Chondrocyte (in vitro differentiated cells): ENCODE measurements around the gene SLC30A5. TPM values are rescaled to one million over a fixed set of nuclear protein-coding genes. Genes with fewer than 3 reads are reported as not detected.

Experiments used
- DNase-seq: peaks from one replicate; pipeline ENCODE4 v3.0.0; 2021; ENCODE audit warnings: mixed read lengths, low spot score
- H3K27ac Mint-ChIP-seq: one replicate; pipeline ENCODE4 v1.8.0; 2021; ENCODE audit warnings: mild to moderate bottlenecking, moderate library complexity, mixed read lengths; ENCODE audit not compliant: unreplicated experiment
- H3K27me3 Mint-ChIP-seq: 2 replicates; pipeline ENCODE4 v1.8.0; 2021; ENCODE audit warnings: low read depth, mixed read lengths
- H3K36me3 Mint-ChIP-seq: 2 replicates; pipeline ENCODE4 v1.8.0; 2021; ENCODE audit warnings: low read depth, mixed read lengths
- H3K4me1 Mint-ChIP-seq: 2 replicates; pipeline ENCODE4 v1.8.0; 2021; ENCODE audit warnings: low read depth, mild to moderate bottlenecking, mixed read lengths
- H3K4me3 Mint-ChIP-seq: one replicate; pipeline ENCODE4 v1.8.0; 2021; ENCODE audit warnings: mild to moderate bottlenecking, moderate library complexity, mixed read lengths; ENCODE audit not compliant: unreplicated experiment
- H3K9me3 Mint-ChIP-seq: 2 replicates; pipeline ENCODE4 v1.8.0; 2021; ENCODE audit warnings: low read depth, mixed read lengths
- CTCF ChIP-seq: fragments of 200-600 bp; sonication (generic); IDR thresholded peaks from 2 replicates; pipeline ENCODE4 v1.5.0; 2021; ENCODE audit warnings: antibody characterized with exemption, mild to moderate bottlenecking, moderate library complexity
- total RNA-seq: library from RNA; stranded (reverse); gene quantifications from 3 replicates; pipeline ENCODE4 v1.2.1, GENCODE V29; 2021

Gene SLC30A5
- total RNA-seq, 1 donor from 2014 or later: 75.1 TPM

GRCh38 chr5:69152731-69153130 lies 58.9 kb downstream of the SLC30A5 start:
- Mint-ChIP-seq H3K27me3 (no peaks in the 10 kb centered on the region), H3K9me3 (no peaks in the 10 kb centered on the region), H3K4me1 (no peaks in the 10 kb centered on the region), H3K4me3 (no peak overlapping the region), H3K27ac (no peak overlapping the region), H3K36me3 (peaks cover 1% of the 10 kb centered on the region)
- DNase-seq: no peak
- no peak for TF ChIP-seq CTCF

GRCh38 chr5:69156456-69156855 lies 62.6 kb downstream of the SLC30A5 start:
- no peaks in the 10 kb centered on the region for H3K36me3 Mint-ChIP-seq
- no peak for DNase-seq
- no peaks in the 10 kb centered on the region for H3K9me3 Mint-ChIP-seq
- H3K27ac Mint-ChIP-seq: no peak overlapping the region
- no peaks in the 10 kb centered on the region for H3K27me3 Mint-ChIP-seq
- TF ChIP-seq CTCF: no peak
- H3K4me3 Mint-ChIP-seq: no peak overlapping the region
- H3K4me1 Mint-ChIP-seq: no peaks in the 10 kb centered on the region

GRCh38 chr5:69158039-69158438 lies 64.2 kb downstream of the SLC30A5 start:
- no peaks in the 10 kb centered on the region for H3K4me1 Mint-ChIP-seq
- TF ChIP-seq CTCF: no peak
- H3K4me3 Mint-ChIP-seq: no peak overlapping the region
- H3K27me3 Mint-ChIP-seq: no peaks in the 10 kb centered on the region
- DNase-seq: no peak
- no peaks in the 10 kb centered on the region for H3K9me3 Mint-ChIP-seq
- no peak overlapping the region for H3K27ac Mint-ChIP-seq
- no peaks in the 10 kb centered on the region for H3K36me3 Mint-ChIP-seq

GRCh38 chr5:69160651-69161050 lies 66.8 kb downstream of the SLC30A5 start:
- DNase-seq: no peak
- no peaks in the 10 kb centered on the region for H3K4me1 Mint-ChIP-seq
- TF ChIP-seq CTCF: no peak
- no peaks in the 10 kb centered on the region for H3K36me3 Mint-ChIP-seq
- H3K27ac Mint-ChIP-seq: no peak overlapping the region
- H3K9me3 Mint-ChIP-seq: no peaks in the 10 kb centered on the region
- no peak overlapping the region for H3K4me3 Mint-ChIP-seq
- no peaks in the 10 kb centered on the region for H3K27me3 Mint-ChIP-seq

GRCh38 chr5:69166686-69167492 lies 73.1 kb downstream of the SLC30A5 start, which contains the start of gene CCNB1:
TSS of gene CCNB1 (plus strand) at chr5:69167150. CDS start at chr5:69167263, 113 bp downstream.
- peak; percentile 99 for DNase-seq
- no peak for TF ChIP-seq CTCF
- Mint-ChIP-seq H3K27ac (peak within 1 kb of the TSS; percentile 94), H3K27me3 (no peaks in the 10 kb centered on the region), H3K4me3 (peak within 1 kb of the TSS; percentile 95), H3K36me3 (no peaks in the 10 kb centered on the region), H3K4me1 (peaks cover 31% of the 10 kb centered on the region), H3K9me3 (no peaks in the 10 kb centered on the region)
